HG03469 (cell line): Measurements from ENCODE around the gene VSTM4.

ENCODE experiments used
- ATAC-seq: cut with Tn5 transposase; IDR thresholded peaks from one replicate; pipeline ENCODE4 v1.9.1; 2021; ENCODE audit warnings: mild to moderate bottlenecking, moderate library complexity, moderate number of reproducible peaks; ENCODE audit not compliant: unreplicated experiment

VSTM4 gene

GRCh38 chr10:49143249-49143648 lies 27.9 kb upstream of the VSTM4 start:
- ATAC-seq = no peak

GRCh38 chr10:49141541-49142332 lies 26.4 kb upstream of the VSTM4 start:
- ATAC-seq = no peak

GRCh38 chr10:49140304-49141177 lies 25.2 kb upstream of the VSTM4 start:
- no peak for ATAC-seq

GRCh38 chr10:49139846-49140195 lies 24.5 kb upstream of the VSTM4 start:
- no peak for ATAC-seq

GRCh38 chr10:49139028-49139845 lies 23.9 kb upstream of the VSTM4 start:
- ATAC-seq = no peak

- ATAC-seq = no peak
Measured at GRCh38 chr10:49138361-49138891, 23.1 kb upstream of the VSTM4 start.

GRCh38 chr10:49136525-49136924 lies 21.2 kb upstream of the VSTM4 start:
- ATAC-seq = no peak

- no peak for ATAC-seq
Measured at GRCh38 chr10:49135575-49136313, 20.4 kb upstream of the VSTM4 start.

- ATAC-seq = no peak
Measured at GRCh38 chr10:49134327-49134726, 19.0 kb upstream of the VSTM4 start.

- no peak for ATAC-seq
Measured at GRCh38 chr10:49133706-49134248, 18.5 kb upstream of the VSTM4 start, which contains the start of gene FAM170B. Gene FAM170B (minus strand): TSS chr10:49134021. CDS start chr10:49133918, 103 bp downstream.

GRCh38 chr10:49132362-49132737 lies 17.0 kb upstream of the VSTM4 start:
- no peak for ATAC-seq

- ATAC-seq = no peak
Measured at GRCh38 chr10:49131507-49132361, 16.4 kb upstream of the VSTM4 start.

GRCh38 chr10:49129376-49129775 lies 14.1 kb upstream of the VSTM4 start:
- no peak for ATAC-seq

GRCh38 chr10:49128854-49129253 lies 13.5 kb upstream of the VSTM4 start:
- no peak for ATAC-seq

GRCh38 chr10:49123981-49124950 lies 8.9 kb upstream of the VSTM4 start:
- ATAC-seq = no peak

GRCh38 chr10:49120911-49121310 lies 5.6 kb upstream of the VSTM4 start:
- ATAC-seq = no peak

- ATAC-seq = no peak
Measured at GRCh38 chr10:49119746-49120145, 4.4 kb upstream of the VSTM4 start.
